ENCODE data around the gene SNORC.

GRCh38 chr2:232889876-232890401 is 19.9 kb downstream of the SNORC start:
- TF ChIP-seq CTCF (IDR thresholded peaks at IDR 0.05) (no peak), ZNF138 (CRISPR knock-in tag; conservative IDR thresholded peaks at IDR 0.05) (no peak)
- TF ChIP-seq, protein P1, sequence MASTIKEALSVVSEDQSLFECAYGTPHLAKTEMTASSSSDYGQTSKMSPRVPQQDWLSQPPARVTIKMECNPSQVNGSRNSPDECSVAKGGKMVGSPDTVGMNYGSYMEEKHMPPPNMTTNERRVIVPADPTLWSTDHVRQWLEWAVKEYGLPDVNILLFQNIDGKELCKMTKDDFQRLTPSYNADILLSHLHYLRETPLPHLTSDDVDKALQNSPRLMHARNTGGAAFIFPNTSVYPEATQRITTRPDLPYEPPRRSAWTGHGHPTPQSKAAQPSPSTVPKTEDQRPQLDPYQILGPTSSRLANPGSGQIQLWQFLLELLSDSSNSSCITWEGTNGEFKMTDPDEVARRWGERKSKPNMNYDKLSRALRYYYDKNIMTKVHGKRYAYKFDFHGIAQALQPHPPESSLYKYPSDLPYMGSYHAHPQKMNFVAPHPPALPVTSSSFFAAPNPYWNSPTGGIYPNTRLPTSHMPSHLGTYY (CRISPR knock-in tag; IDR thresholded peaks at IDR 0.05): no peak
